CD4-positive, alpha-beta T cell (primary cell): ENCODE data around the gene ELFN1. TPM values are rescaled to one million over a fixed set of nuclear protein-coding genes. Genes with fewer than 3 reads are reported as not detected.

Experiments used
- ATAC-seq: fragments of 200-7000 bp; cut with Tn5 transposase; one replicate; pipeline ENCODE4 v1.10.0; 2022; ENCODE audit warnings: mild to moderate bottlenecking; ENCODE audit not compliant: poor library complexity
- CTCF ChIA-PET: fragments of 350-600 bp; sonication (Branson Sonifier 250); formaldehyde crosslinking; loops from one replicate; lab custom pipeline; 2021; ENCODE audit warnings: antibody characterized with exemption, inconsistent platforms; lab: Charles Lee
- POLR2A ChIA-PET: fragments of 350-600 bp; sonication (Branson Sonifier 250); formaldehyde crosslinking; loops from one replicate; lab custom pipeline; 2021; ENCODE audit warnings: antibody characterized with exemption, inconsistent platforms; lab: Charles Lee
- DNase-seq, 14 experiments: peaks; one replicate each; pipeline ENCODE4 v3.0.0-alpha.2; 2013 to 2020; ENCODE audit warnings: mixed read lengths in 2 of 14
- H3K27ac ChIP-seq, 2 donors: one replicate each; pipeline versions ENCODE4 v1.5.1 to v1.7.0; 2013; ENCODE audit warnings: low read length in 2 of 2, low read depth in 1 of 2, mild to moderate bottlenecking in 1 of 2
- H3K27me3 ChIP-seq, 2 experiments: 1 replicate in 1 of 2; 2 replicates in 1 of 2; pipeline versions ENCODE4 v1.6.1 to v1.7.0; 2013; ENCODE audit warnings: low read length in 2 of 2, control low read depth in 1 of 2, mild to moderate bottlenecking in 1 of 2, moderate library complexity in 1 of 2; ENCODE audit not compliant: insufficient read depth in 2 of 2, control insufficient read depth in 1 of 2
- H3K36me3 ChIP-seq: one replicate; pipeline ENCODE4 v1.6.1; 2013; ENCODE audit warnings: low read length, control low read depth; ENCODE audit not compliant: insufficient read depth
- H3K4me1 ChIP-seq: one replicate; pipeline ENCODE4 v1.6.1; 2013; ENCODE audit warnings: low read length, control low read depth; ENCODE audit not compliant: insufficient read depth
- H3K4me3 ChIP-seq: one replicate; pipeline ENCODE4 v1.5.1; 2013; ENCODE audit warnings: mild to moderate bottlenecking, low read length, moderate library complexity
- H3K9me3 ChIP-seq, 2 experiments: 1 replicate in 1 of 2; 2 replicates in 1 of 2; pipeline versions ENCODE4 v1.6.1 to v1.7.0; 2013; ENCODE audit warnings: low read length in 2 of 2, mild to moderate bottlenecking in 2 of 2, control low read depth in 1 of 2, moderate library complexity in 1 of 2; ENCODE audit not compliant: control insufficient read depth in 1 of 2, insufficient read depth in 1 of 2
- H3K27ac Mint-ChIP-seq: one replicate; pipeline ENCODE4 v1.8.0; 2020; ENCODE audit warnings: mixed read lengths
- H3K27me3 Mint-ChIP-seq: one replicate; pipeline ENCODE4 v1.8.0; 2021; ENCODE audit warnings: mixed read lengths
- H3K36me3 Mint-ChIP-seq: one replicate; pipeline ENCODE4 v1.8.0; 2021; ENCODE audit warnings: low read depth, mixed read lengths
- H3K4me1 Mint-ChIP-seq: one replicate; pipeline ENCODE4 v1.8.0; 2021; ENCODE audit warnings: low read depth, mixed read lengths
- H3K4me3 Mint-ChIP-seq: one replicate; pipeline ENCODE4 v1.8.0; 2020; ENCODE audit warnings: mild to moderate bottlenecking, mixed read lengths
- H3K9me3 Mint-ChIP-seq: one replicate; pipeline ENCODE4 v1.8.0; 2020; ENCODE audit warnings: mixed read lengths
- intact Hi-C, 2 experiments: fragments of 100-400 bp; cut with DNase I in 1 of 2; cut with micrococcal nuclease in 1 of 2; formaldehyde crosslinking; loops; one replicate each; pipeline versions ENCODE4 v1.15.1 to v1.9.0; 2023 to 2025; cut with DNase I, micrococcal nuclease
- total RNA-seq, 174 experiments: library from RNA in 2 of 174; stranded (reverse) in 2 of 174; gene quantifications; one replicate each; pipeline ENCODE4 v1.2.3 and lab custom pipeline; 2021 to 2026
- TF ChIP-seq, protein P1 (sequence below): fragments of 200-600 bp; IDR thresholded peaks from one replicate; pipeline ENCODE4 v1.8.0; 2022; ENCODE audit warnings: antibody characterized with exemption, mild to moderate bottlenecking

Gene ELFN1
- total RNA-seq, 2 experiments from 2014 or later = not detected

DNA sequence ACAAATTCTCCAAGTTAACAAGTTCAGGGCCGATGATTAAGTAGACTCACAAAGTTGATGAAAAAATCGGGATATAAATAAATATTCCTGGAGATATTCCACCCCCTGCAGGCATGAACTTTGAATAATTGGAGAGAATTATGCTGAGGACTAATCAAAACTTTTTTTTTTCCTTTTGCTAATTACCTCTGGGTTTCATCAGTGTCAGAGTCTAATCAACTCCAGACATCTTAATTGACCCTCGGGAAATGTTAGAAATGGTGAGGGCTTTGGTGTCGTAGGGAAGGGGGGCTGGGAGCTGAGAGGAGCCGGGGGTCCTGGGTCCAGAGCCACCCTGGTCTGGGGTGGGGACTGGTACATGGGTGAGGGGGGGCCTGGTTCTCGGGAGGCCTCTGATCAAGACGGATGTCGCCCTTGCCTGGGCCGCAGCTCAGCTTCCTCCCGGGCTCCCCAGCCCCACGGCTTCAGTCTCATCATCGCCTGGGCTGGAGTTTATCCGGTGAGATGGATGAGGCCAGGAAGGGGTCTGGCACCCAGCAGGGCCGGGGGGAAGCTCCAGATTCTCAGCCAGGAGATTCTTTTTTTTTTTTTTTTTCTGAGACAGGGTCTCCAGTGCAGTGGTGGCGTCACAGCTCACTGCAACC lies 30.4 kb upstream of the ELFN1 start:
- H3K36me3 ChIP-seq = no peaks in the 10 kb centered on the region
- Mint-ChIP-seq H3K9me3 (peaks cover 4% of the 10 kb centered on the region), H3K36me3 (no peaks in the 10 kb centered on the region), H3K27me3 (peaks cover under 1% of the 10 kb centered on the region), H3K4me3 (no peak overlapping the region), H3K4me1 (no peaks in the 10 kb centered on the region), H3K27ac (no peak overlapping the region)
- H3K4me1 ChIP-seq = no peaks in the 10 kb centered on the region
- H3K4me3 ChIP-seq = no peak overlapping the region
- DNase-seq (peak in 1 of 14 experiments; percentile 4), ATAC-seq (no peak)
- peaks cover 24 to 47% of the 10 kb centered on the region in 2 experiments for H3K9me3 ChIP-seq
- H3K27ac ChIP-seq = no peak overlapping the region
- TF ChIP-seq, protein P1, sequence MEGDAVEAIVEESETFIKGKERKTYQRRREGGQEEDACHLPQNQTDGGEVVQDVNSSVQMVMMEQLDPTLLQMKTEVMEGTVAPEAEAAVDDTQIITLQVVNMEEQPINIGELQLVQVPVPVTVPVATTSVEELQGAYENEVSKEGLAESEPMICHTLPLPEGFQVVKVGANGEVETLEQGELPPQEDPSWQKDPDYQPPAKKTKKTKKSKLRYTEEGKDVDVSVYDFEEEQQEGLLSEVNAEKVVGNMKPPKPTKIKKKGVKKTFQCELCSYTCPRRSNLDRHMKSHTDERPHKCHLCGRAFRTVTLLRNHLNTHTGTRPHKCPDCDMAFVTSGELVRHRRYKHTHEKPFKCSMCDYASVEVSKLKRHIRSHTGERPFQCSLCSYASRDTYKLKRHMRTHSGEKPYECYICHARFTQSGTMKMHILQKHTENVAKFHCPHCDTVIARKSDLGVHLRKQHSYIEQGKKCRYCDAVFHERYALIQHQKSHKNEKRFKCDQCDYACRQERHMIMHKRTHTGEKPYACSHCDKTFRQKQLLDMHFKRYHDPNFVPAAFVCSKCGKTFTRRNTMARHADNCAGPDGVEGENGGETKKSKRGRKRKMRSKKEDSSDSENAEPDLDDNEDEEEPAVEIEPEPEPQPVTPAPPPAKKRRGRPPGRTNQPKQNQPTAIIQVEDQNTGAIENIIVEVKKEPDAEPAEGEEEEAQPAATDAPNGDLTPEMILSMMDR = no peak
- POLR2A ChIA-PET = interaction anchor here (0.7 kb wide), 1 partner anchor 12 kb away, joined by 3 read pairs; no protein-coding TSS in a partner anchor
- intact Hi-C loops = no loop called here
- CTCF ChIA-PET = no interaction called here
- H3K27me3 ChIP-seq = peaks cover 0 to 5% of the 10 kb centered on the region in 2 experiments

DNA sequence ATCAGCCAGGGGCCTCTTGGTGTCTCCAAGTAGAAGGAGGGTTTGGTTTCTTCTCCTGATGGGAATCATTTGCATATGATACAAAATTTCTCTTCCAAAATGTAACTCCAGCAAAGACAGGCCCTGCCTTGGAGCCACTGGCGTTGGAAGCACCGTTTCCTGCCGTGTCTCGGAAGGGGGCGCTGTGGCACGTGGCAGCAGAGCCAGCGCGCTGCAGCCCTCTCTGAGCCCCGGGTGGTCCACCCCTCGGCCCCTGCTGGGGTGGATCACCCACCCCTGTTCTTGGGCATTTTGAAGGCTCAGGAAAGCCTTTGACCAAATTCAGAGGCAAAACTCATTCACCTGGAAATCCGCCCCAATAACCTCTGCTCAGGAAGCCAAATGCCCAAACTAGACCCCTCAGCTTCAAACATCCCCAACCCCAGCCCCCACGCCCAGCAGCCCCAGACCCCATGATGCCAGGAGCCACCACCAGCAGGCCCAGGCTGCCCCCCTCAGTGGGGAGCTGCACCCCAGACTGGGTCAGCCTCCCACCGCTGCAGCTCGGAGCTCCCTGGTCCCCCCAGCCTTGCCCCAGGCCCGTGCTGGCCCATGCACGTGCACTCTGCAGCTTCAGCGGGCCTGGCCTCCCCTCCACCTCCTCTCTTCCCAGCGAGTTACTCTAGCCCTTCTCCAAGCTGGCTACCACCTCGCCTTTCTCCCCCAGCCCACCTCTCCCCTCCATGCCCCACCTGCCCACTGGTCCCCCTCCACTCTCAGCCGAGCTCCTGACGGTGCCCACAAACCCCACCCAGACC lies 29.5 kb upstream of the ELFN1 start:
- Mint-ChIP-seq H3K36me3 (no peaks in the 10 kb centered on the region), H3K9me3 (peaks cover 4% of the 10 kb centered on the region), H3K27me3 (no peaks in the 10 kb centered on the region), H3K4me1 (no peaks in the 10 kb centered on the region), H3K4me3 (no peak overlapping the region), H3K27ac (no peak overlapping the region)
- Histone ChIP-seq H3K36me3 (no peaks in the 10 kb centered on the region), H3K4me3 (no peak overlapping the region), H3K27ac (no peak overlapping the region), H3K4me1 (no peaks in the 10 kb centered on the region), H3K9me3 (peaks cover 17 to 40% of the 10 kb centered on the region in 2 experiments), H3K27me3 (peaks cover 0 to 5% of the 10 kb centered on the region in 2 experiments)
- ATAC-seq (no peak), DNase-seq (no peak)
- ChIA-PET CTCF (no interaction called here), POLR2A (no interaction called here)
- intact Hi-C loops = no loop called here
- TF ChIP-seq, protein P1 = no peak

GRCh38 chr7:1641173-1641572 lies 28.9 kb upstream of the ELFN1 start:
- H3K4me1 Mint-ChIP-seq = no peaks in the 10 kb centered on the region
- no peak overlapping the region for H3K4me3 Mint-ChIP-seq
- DNase-seq (no peak), ATAC-seq (no peak)
- Histone ChIP-seq H3K36me3 (no peaks in the 10 kb centered on the region), H3K4me1 (no peaks in the 10 kb centered on the region), H3K9me3 (peaks cover 13 to 34% of the 10 kb centered on the region in 2 experiments), H3K4me3 (no peak overlapping the region), H3K27ac (no peak overlapping the region), H3K27me3 (peaks cover 0 to 5% of the 10 kb centered on the region in 2 experiments)
- peaks cover 4% of the 10 kb centered on the region for H3K9me3 Mint-ChIP-seq
- TF ChIP-seq, protein P1 = no peak
- no peaks in the 10 kb centered on the region for H3K36me3 Mint-ChIP-seq
- no peaks in the 10 kb centered on the region for H3K27me3 Mint-ChIP-seq
- no peak overlapping the region for H3K27ac Mint-ChIP-seq
- intact Hi-C loops = no loop called here
- CTCF ChIA-PET = no interaction called here
- POLR2A ChIA-PET = no interaction called here
